Neutrophil (primary cell): ENCODE measurements around the gene EXOC3L4.

Source experiments
- H3K27ac ChIP-seq: fragments of 200-600 bp; sonication (generic); 2 replicates; pipeline ENCODE4 v1.5.1; 2016; ENCODE audit warnings: mild to moderate bottlenecking, moderate library complexity
- H3K27me3 ChIP-seq: fragments of 200-600 bp; sonication (generic); 2 replicates; pipeline ENCODE4 v1.6.0; 2016; ENCODE audit warnings: mild to moderate bottlenecking
- H3K36me3 ChIP-seq: fragments of 200-600 bp; sonication (generic); 2 replicates; pipeline ENCODE4 v1.5.1; 2017
- H3K4me1 ChIP-seq, 2 experiments: fragments of 200-600 bp in 1 of 2; sonication (generic) in 1 of 2; 1 replicate in 1 of 2; 2 replicates in 1 of 2; pipeline versions ENCODE4 v1.5.1 to v1.6.1; 2013 to 2016; ENCODE audit warnings: low read depth in 1 of 2, low read length in 1 of 2, mild to moderate bottlenecking in 1 of 2, moderate library complexity in 1 of 2; ENCODE audit not compliant: control insufficient read depth in 1 of 2, insufficient read depth in 1 of 2
- H3K4me3 ChIP-seq, 2 experiments: fragments of 200-600 bp in 1 of 2; sonication (generic) in 1 of 2; 1 replicate in 1 of 2; 2 replicates in 1 of 2; pipeline ENCODE4 v1.5.1; 2013 to 2016; ENCODE audit warnings: low read depth in 1 of 2, low read length in 1 of 2, mild to moderate bottlenecking in 1 of 2, moderate library complexity in 1 of 2
- H3K9me3 ChIP-seq: fragments of 200-600 bp; sonication (generic); 2 replicates; pipeline ENCODE4 v1.5.1; 2016
- CTCF ChIP-seq: fragments of 200-600 bp; sonication (generic); IDR thresholded peaks from 2 replicates; pipeline ENCODE4 v1.5.1; 2016; ENCODE audit warnings: antibody characterized with exemption

Gene EXOC3L4

DNA sequence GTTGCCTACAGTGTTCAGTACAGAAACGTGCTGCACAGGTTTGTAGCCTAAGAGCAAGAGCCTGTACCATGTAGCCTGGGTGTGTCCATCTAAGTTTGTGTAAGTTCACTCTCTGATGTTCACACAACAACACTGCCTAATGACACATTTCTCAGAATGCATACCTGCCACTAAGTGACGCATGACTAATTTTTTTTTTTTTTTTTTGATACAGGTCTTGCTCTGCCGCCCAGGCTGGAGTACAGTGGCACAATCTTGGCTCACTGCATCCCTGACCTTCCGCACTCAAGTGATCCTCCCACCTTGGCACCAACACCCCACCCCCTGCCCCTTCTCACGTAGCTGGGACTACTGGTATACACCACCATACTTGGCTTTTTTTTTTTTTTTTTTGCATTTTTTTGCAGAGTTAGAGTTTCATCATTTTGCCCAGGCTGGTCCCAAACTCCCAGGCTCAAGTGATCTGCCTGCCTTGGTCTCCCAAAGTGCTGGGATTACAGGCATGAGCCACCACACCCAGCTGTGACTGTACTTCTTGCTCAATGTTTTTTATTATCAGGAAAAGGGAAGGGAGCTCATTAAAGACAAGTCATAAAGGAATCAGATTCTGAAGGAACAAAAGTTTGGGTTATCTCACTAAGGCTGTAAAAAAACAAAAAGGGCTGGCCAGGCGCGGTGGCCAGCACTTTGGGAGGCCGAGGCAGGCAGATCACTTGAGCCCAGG, 27.1 kb upstream of the EXOC3L4 start:
- Histone ChIP-seq H3K27ac (no peak overlapping the region), H3K4me1 (no peaks in the 10 kb centered on the region), H3K9me3 (no peaks in the 10 kb centered on the region), H3K36me3 (no peaks in the 10 kb centered on the region), H3K4me3 (no peak overlapping the region), H3K27me3 (peaks cover 50% of the 10 kb centered on the region)
- no peak for TF ChIP-seq CTCF

DNA sequence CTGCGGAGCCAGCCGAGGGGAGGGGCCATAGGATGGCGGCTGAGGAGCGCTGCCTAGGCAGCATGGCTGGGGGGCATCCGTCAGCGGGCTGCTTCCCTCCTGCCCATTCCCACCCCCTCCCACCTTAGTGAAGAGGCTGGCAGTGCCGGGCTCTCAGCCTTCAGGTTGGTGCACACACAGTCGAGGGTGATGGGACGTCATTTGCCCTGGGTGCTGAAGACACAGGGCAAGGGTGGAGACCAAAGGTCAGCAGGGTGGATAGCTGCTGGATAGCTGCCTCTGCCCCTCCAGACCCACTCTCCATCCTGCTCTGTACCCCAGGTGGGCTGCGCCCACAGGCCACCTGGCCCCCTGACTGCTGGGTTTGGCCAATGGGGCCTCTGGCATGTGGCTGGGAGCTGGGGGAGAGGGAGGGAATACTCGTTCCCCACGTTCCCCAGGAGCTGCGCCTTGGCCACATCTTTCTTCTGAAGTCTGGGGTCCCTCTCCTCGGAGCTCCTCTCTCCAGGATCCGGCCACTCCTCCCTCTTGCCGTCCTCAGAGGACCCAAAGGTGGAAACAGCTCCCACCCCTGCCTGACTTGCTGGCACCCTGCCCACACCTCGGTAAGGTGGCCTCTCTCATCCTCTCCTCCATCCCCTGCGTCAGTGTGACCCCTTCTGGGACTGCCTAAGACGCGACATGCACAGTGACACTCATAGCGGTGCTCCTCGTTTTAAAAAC, 26.0 kb upstream of the EXOC3L4 start:
- H3K4me3 ChIP-seq = no peak overlapping the region
- H3K27ac ChIP-seq = no peak overlapping the region
- H3K36me3 ChIP-seq = no peaks in the 10 kb centered on the region
- TF ChIP-seq CTCF = no peak
- no peaks in the 10 kb centered on the region for H3K4me1 ChIP-seq
- peaks cover 51% of the 10 kb centered on the region for H3K27me3 ChIP-seq
- H3K9me3 ChIP-seq = no peaks in the 10 kb centered on the region

DNA sequence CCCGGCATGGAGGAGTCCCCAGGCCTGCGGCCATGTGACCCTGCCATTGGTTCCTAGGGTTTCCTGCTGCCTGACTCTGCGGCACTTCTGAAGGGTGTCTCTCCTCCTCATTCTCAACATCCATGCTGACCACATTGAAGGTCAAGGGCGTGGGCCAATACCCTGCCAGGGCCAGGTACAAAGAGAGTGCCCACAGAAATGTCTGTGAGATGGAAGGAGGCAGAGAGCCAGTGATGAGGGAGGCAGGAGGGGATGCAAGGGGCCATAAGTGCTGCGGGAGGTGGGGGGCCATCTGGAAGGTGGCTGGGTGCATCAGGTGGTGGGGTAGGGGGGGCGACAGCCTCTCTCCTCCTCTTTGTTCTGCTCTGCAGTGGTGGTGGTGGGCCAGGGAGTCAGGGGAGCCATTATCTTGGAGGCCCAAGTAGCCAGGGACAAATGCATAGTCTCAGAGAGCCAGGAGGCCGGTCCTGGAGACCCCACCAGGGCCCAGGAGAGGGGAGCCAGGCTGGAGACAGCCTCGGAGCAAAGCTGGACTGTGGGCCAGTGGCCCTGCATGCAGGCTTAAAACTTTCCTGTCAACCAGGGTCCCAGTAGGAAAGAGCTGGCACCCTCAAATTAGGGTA, 24.2 kb upstream of the EXOC3L4 start:
- Histone ChIP-seq H3K4me3 (no peak overlapping the region), H3K27ac (no peak overlapping the region), H3K9me3 (no peaks in the 10 kb centered on the region), H3K4me1 (peaks cover 3 to 4% of the 10 kb centered on the region in 2 experiments), H3K36me3 (no peaks in the 10 kb centered on the region), H3K27me3 (peaks cover 61% of the 10 kb centered on the region)
- no peak for TF ChIP-seq CTCF

GRCh38 chr14:103070971-103071542, 23.5 kb upstream of the EXOC3L4 start:
- H3K27ac ChIP-seq = no peak overlapping the region
- H3K4me1 ChIP-seq = peaks cover 8 to 10% of the 10 kb centered on the region in 2 experiments
- H3K4me3 ChIP-seq = no peak overlapping the region
- H3K9me3 ChIP-seq = no peaks in the 10 kb centered on the region
- no peaks in the 10 kb centered on the region for H3K36me3 ChIP-seq
- no peak for TF ChIP-seq CTCF
- H3K27me3 ChIP-seq = peaks cover 62% of the 10 kb centered on the region

GRCh38 chr14:103071544-103072251, 22.8 kb upstream of the EXOC3L4 start:
- Histone ChIP-seq H3K27me3 (peaks cover 64% of the 10 kb centered on the region), H3K36me3 (no peaks in the 10 kb centered on the region), H3K4me3 (no peak overlapping the region), H3K27ac (no peak overlapping the region), H3K9me3 (no peaks in the 10 kb centered on the region), H3K4me1 (peaks cover 8 to 10% of the 10 kb centered on the region in 2 experiments)
- TF ChIP-seq CTCF = no peak
